H1 (cell line): ENCODE results near the gene SPHKAP. TPM values are rescaled to one million over a fixed set of nuclear protein-coding genes. Genes with fewer than 3 reads are reported as not detected.

Experiments used
- ATF2 ChIP-seq: IDR thresholded peaks from 2 replicates; pipeline ENCODE4 v1.6.1; 2012; ENCODE audit warnings: low read length, inconsistent platforms
- RXRA ChIP-seq: IDR thresholded peaks from 2 replicates; pipeline ENCODE4 v1.6.1; 2011; ENCODE audit warnings: low read depth, mild to moderate bottlenecking, low read length, moderate library complexity; ENCODE audit not compliant: insufficient read depth
- polyA plus RNA-seq, 7 experiments: library from polyadenylated mRNA; depleted of rRNA in 3 of 7; stranded (reverse) in 5 of 7; unstranded in 2 of 7; fragments of >200 nt in 5 of 7; fragments of 200-250 nt in 2 of 7; gene quantifications; 1 replicate in 5 of 7; 2 replicates in 1 of 7; 4 replicates in 1 of 7; pipeline versions ENCODE4 v1.2.1 to v1.2.3, GENCODE V29; 2011 to 2013; ENCODE audit warnings: missing spikeins in 2 of 7, mixed read lengths in 2 of 7
- total RNA-seq: library from RNA; stranded (reverse); fragmentation: NEBNext Ultra II Directional; extraction: Animal tissue kit (Norgen Biotek cat#: 25700); gene quantifications from 2 replicates; pipeline ENCODE4 v1.2.1, GENCODE V29; 2021

The SPHKAP gene
- total and polyA plus RNA-seq, 2 of the 8 experiments (the other 6 are each of a cell fraction or from before 2014, with no cell fraction given) = 0.02 TPM; not detected in 1

GRCh38 chr2:228016402-228016801 lies 165.1 kb downstream of the SPHKAP start (continued):
- TF ChIP-seq ATF2 (no peak), RXRA (no peak)
